K562 (cell line): ENCODE results near the gene IQCF6. TPM values are rescaled to one million over a fixed set of nuclear protein-coding genes. Genes with fewer than 3 reads are reported as not detected.

Experiments
- ATAC-seq: fragments of 200-7000 bp; cut with Tn5 transposase; 3 replicates; pipeline ENCODE4 v1.9.1; 2020; ENCODE audit warnings: moderate library complexity
- BruUV-seq: library from RNA; stranded (reverse); fragments of 400-500 nt; replicated peaks from 2 replicates; lab custom pipeline; 2021; lab: Mats Ljungman, UMichigan
- CTCF ChIA-PET: fragments of 300-600 bp; formaldehyde crosslinking; extraction: SDS; loops from one replicate; lab custom pipeline; 2021; ENCODE audit warnings: low intra/inter-chr PET ratio; lab: Yijun Ruan, JAX
- POLR2A ChIA-PET: fragments of 300-600, 350-650 bp; sonication (Branson Sonifier 250); formaldehyde crosslinking; extraction: SDS; loops from one replicate; lab custom pipeline; 2021; ENCODE audit warnings: antibody characterized with exemption, inconsistent platforms; lab: Yijun Ruan, JAX
- DNase-seq, 4 experiments: peaks; one replicate each; pipeline versions ENCODE4 v3.0.0 to v3.0.0-alpha.2; 2011 to 2018; ENCODE audit warnings: low spot score in 3 of 4, mixed read lengths in 3 of 4; ENCODE audit errors: extremely low read depth in 1 of 4
- FAIRE-seq: peaks from 2 replicates; lab custom pipeline; 2011; peaks lifted over from hg19 to GRCh38; lab: Jason Lieb, UNC
- H2AFZ ChIP-seq: 2 replicates; pipeline ENCODE4 v1.6.0; 2011; ENCODE audit warnings: low read depth, low read length, control low read depth, inconsistent platforms
- H3K27ac ChIP-seq: fragments of 200-600 bp; 3 replicates; pipeline ENCODE4 v1.8.0; 2011; ENCODE audit warnings: low read depth, mild to moderate bottlenecking, control low read depth, inconsistent platforms, low read length, moderate library complexity, mixed read lengths; ENCODE audit errors: extremely low read depth
- H3K27me3 ChIP-seq, 2 experiments: fragments of 300-600 bp in 1 of 2; 2 replicates in 1 of 2; 3 replicates in 1 of 2; pipeline versions ENCODE4 v1.6.0 to v1.8.0; 2011; ENCODE audit warnings: inconsistent platforms in 2 of 2, low read length in 2 of 2, mild to moderate bottlenecking in 1 of 2, mixed read lengths in 1 of 2, moderate library complexity in 1 of 2; ENCODE audit not compliant: control insufficient read depth in 2 of 2, insufficient read depth in 2 of 2
- H3K36me3 ChIP-seq: fragments of 300-600 bp; 3 replicates; pipeline ENCODE4 v1.8.0; 2011; ENCODE audit warnings: mild to moderate bottlenecking, low read length, inconsistent platforms; ENCODE audit not compliant: control insufficient read depth, insufficient read depth
- H3K4me1 ChIP-seq, 2 experiments: fragments of 200-600 bp in 1 of 2; replicated peaks in 1 of 2; 2 replicates in 1 of 2; 3 replicates in 1 of 2; pipeline versions ENCODE4 v1.5.1 to v1.8.0; 2011; ENCODE audit warnings: inconsistent platforms in 2 of 2, low read length in 2 of 2, mild to moderate bottlenecking in 1 of 2, mixed read lengths in 1 of 2, moderate library complexity in 1 of 2; ENCODE audit not compliant: control insufficient read depth in 2 of 2, insufficient read depth in 2 of 2
- H3K4me2 ChIP-seq: 2 replicates; pipeline ENCODE4 v1.6.1; 2011; ENCODE audit warnings: low read length, control low read depth, inconsistent platforms, mixed read lengths; ENCODE audit not compliant: insufficient read depth
- H3K4me3 ChIP-seq: fragments of 200-600 bp; sonication (generic), shearing (Covaris generic); 2 replicates; pipeline ENCODE4 v1.5.1; 2016; ENCODE audit warnings: control low read depth, inconsistent platforms
- H3K79me2 ChIP-seq: fragments of 200-600 bp; 3 replicates; pipeline ENCODE4 v1.8.0; 2011; ENCODE audit warnings: low read length, inconsistent platforms; ENCODE audit not compliant: control insufficient read depth, insufficient read depth
- H3K9ac ChIP-seq, 2 experiments: 2 replicates each; pipeline versions ENCODE4 v1.6.0 to v1.6.1; 2011; ENCODE audit warnings: low read depth in 2 of 2, low read length in 2 of 2, control low read depth in 1 of 2, inconsistent platforms in 1 of 2, mild to moderate bottlenecking in 1 of 2, mixed read lengths in 1 of 2; ENCODE audit not compliant: insufficient read depth in 1 of 2
- H3K9me1 ChIP-seq: one replicate; pipeline ENCODE4 v1.6.0; 2011; ENCODE audit warnings: inconsistent platforms, mild to moderate bottlenecking, low read length, moderate library complexity; ENCODE audit not compliant: control insufficient read depth, insufficient read depth
- H3K9me3 ChIP-seq: replicated peaks from 2 replicates; pipeline ENCODE4 v1.5.1; 2011; ENCODE audit warnings: low read depth, low read length, inconsistent platforms; ENCODE audit not compliant: control insufficient read depth, insufficient read depth
- H4K20me1 ChIP-seq: replicated peaks from 2 replicates; pipeline ENCODE4 v1.6.1; 2011; ENCODE audit warnings: low read length, inconsistent platforms, mixed read lengths; ENCODE audit not compliant: control insufficient read depth, insufficient read depth
- AFF1 ChIP-seq, 2 experiments: fragments of 450-650 bp; IDR thresholded peaks; 2 replicates each; pipeline ENCODE4 v1.6.1; 2018; ENCODE audit warnings: mild to moderate bottlenecking in 2 of 2, low read depth in 1 of 2; ENCODE audit not compliant: partially characterized antibody in 2 of 2
- CEBPB ChIP-seq: fragments of 450-650 bp; IDR thresholded peaks from 2 replicates; pipeline ENCODE4 v1.6.1; 2016; ENCODE audit warnings: missing genetic modification characterization, missing compliant biosample characterization
- MBD2 ChIP-seq: sonication (generic); IDR thresholded peaks from 2 replicates; pipeline ENCODE4 v1.6.1; 2016; ENCODE audit warnings: low read depth, borderline replicate concordance
- STAT5A ChIP-seq: IDR thresholded peaks from 2 replicates; pipeline ENCODE4 v1.6.1; 2012; ENCODE audit warnings: low read length, inconsistent platforms, borderline replicate concordance
- ZNF277 ChIP-seq: fragments of 250-450 bp; sonication (Bioruptor Pico); IDR thresholded peaks from 2 replicates; pipeline ENCODE4 v1.8.0; 2022; ENCODE audit warnings: inconsistent platforms, mild to moderate bottlenecking, moderate library complexity, borderline replicate concordance
- WGBS: fragments of 100-300 bp; shearing (Covaris generic); methylation state at CpG from one replicate; pipeline ENCODE4 v1.1.6; 2016; ENCODE audit warnings: low coverage, mixed read lengths; ENCODE audit not compliant: insufficient coverage; ENCODE audit errors: missing lambda C conversion rate; 5-methylcytosine and 5-hydroxymethylcytosine counted together
- in situ Hi-C: fragments of 300-500 bp; cut with MboI; formaldehyde crosslinking; loops from 4 replicates; pipeline ENCODE4 v1.15.0; 2018; ENCODE audit warnings: inconsistent platforms, mixed read lengths
- intact Hi-C: fragments of 100-400 bp; cut with micrococcal nuclease; formaldehyde crosslinking; loops from 2 replicates; pipeline ENCODE4 v1.14.2; 2022
- polyA plus RNA-seq, 8 experiments: library from polyadenylated mRNA; depleted of rRNA in 4 of 8; stranded (reverse) in 5 of 8; unstranded in 3 of 8; fragments of >200 nt; fragmentation: Nextera tagmentation in 2 of 8; fragmentation: Illumina TruSeq in 1 of 8; extraction: Ambion mirVana in 2 of 8; extraction: Trizol in 1 of 8; gene quantifications; 2 replicates each; pipeline versions ENCODE4 v1.2.1 to v1.2.3, GENCODE V29; 2011 to 2014; ENCODE audit warnings: inconsistent platforms in 1 of 8, missing spikeins in 1 of 8
- total RNA-seq, 7 experiments: library from RNA; depleted of rRNA in 6 of 7; stranded (reverse); fragments of >200 nt in 6 of 7; fragmentation: Illumina TruSeq in 2 of 7; extraction: Trizol in 2 of 7; gene quantifications; 2 replicates each; pipeline versions ENCODE4 v1.2.1 to v1.2.3, GENCODE V29; 2011 to 2021; ENCODE audit warnings: low replicate concordance in 1 of 7

Gene IQCF6
- total and polyA plus RNA-seq, 9 of the 15 experiments (the other 6 are each of a cell fraction or from before 2014, with no cell fraction given): not detected

GRCh38 chr3:51735039-51735438 lies 44.0 kb downstream of the IQCF6 start:
- Histone ChIP-seq H3K79me2 (no peaks in the 10 kb centered on the region), H3K9me3 (no peaks in the 10 kb centered on the region), H3K36me3 (no peaks in the 10 kb centered on the region), H4K20me1 (no peaks in the 10 kb centered on the region), H3K27me3 (no peaks in the 10 kb centered on the region), H3K4me1 (no peaks in the 10 kb centered on the region), H3K4me2 (no peak overlapping the region), H2AFZ (no peak overlapping the region), H3K9me1 (no peaks in the 10 kb centered on the region), H3K27ac (no peak overlapping the region), H3K9ac (no peak overlapping the region), H3K4me3 (no peak overlapping the region)
- DNase-seq (no peak), FAIRE-seq (no peak), ATAC-seq (no peak)
- in situ Hi-C loops (no loop called here), intact Hi-C loops (no loop called here)
- TF ChIP-seq CEBPB (0 out of 2 replicates have a peak, but pooled peaks have one; percentile 27), ZNF277 (CRISPR knock-in tag) (no peak), AFF1 (IDR thresholded peaks at IDR 0.05; ENCODE audit: low read depth in 1 of 2, partially characterized antibody in 2 of 2) (no peak), MBD2 (no peak), STAT5A (no peak)
- ChIA-PET CTCF (no interaction called here), POLR2A (interaction anchor here (1.3 kb wide), 1 partner anchor 8 kb away, joined by 4 read pairs; no protein-coding TSS in a partner anchor)
- BruUV-seq: no TSS peak
- WGBS: 4% methylated on average over 3 of the region's 3 CpGs
